HepG2 (cell line): ENCODE data around the gene INO80B. TPM values are rescaled to one million over a fixed set of nuclear protein-coding genes. Genes with fewer than 3 reads are reported as not detected.

Source experiments
- E2F5 ChIP-seq: sonication (generic); formaldehyde crosslinking; conservative IDR thresholded peaks from 2 replicates; pipeline ENCODE4 v1.4.0; 2020; ENCODE audit warnings: missing genetic modification reagents
- FIP1L1 ChIP-seq: fragments of 200-400 bp; formaldehyde crosslinking; IDR thresholded peaks from 2 replicates; pipeline ENCODE4 v1.6.1; 2018; ENCODE audit warnings: low read depth, mild to moderate bottlenecking, low read length, moderate library complexity, borderline replicate concordance; ENCODE audit not compliant: insufficient read depth
- HNRNPLL ChIP-seq: fragments of 200-400 bp; formaldehyde crosslinking; IDR thresholded peaks from 2 replicates; pipeline ENCODE4 v1.6.1; 2017; ENCODE audit warnings: mild to moderate bottlenecking, low read depth, low read length; ENCODE audit not compliant: poor library complexity, severe bottlenecking
- JUN ChIP-seq: sonication (generic); formaldehyde crosslinking; IDR thresholded peaks from 2 replicates; pipeline ENCODE4 v1.4.0; 2020; ENCODE audit warnings: mild to moderate bottlenecking, missing genetic modification reagents
- MAF1 ChIP-seq: sonication (generic); formaldehyde crosslinking; IDR thresholded peaks from 2 replicates; pipeline ENCODE4 v1.5.0; 2020; ENCODE audit warnings: missing genetic modification reagents, borderline replicate concordance
- MXI1 ChIP-seq: IDR thresholded peaks from 3 replicates; pipeline ENCODE4 v1.6.1; 2012; ENCODE audit warnings: low read depth, low read length, inconsistent platforms, borderline replicate concordance
- REL ChIP-seq: sonication (generic); formaldehyde crosslinking; conservative IDR thresholded peaks from 2 replicates; pipeline ENCODE4 v1.8.0; 2022; ENCODE audit warnings: mild to moderate bottlenecking, missing genetic modification reagents, moderate library complexity
- TOPORS ChIP-seq: sonication (generic); formaldehyde crosslinking; IDR thresholded peaks from 2 replicates; pipeline ENCODE4 v1.8.0; 2023; ENCODE audit warnings: mild to moderate bottlenecking, missing genetic modification reagents
- ZFAT ChIP-seq: sonication (generic); formaldehyde crosslinking; conservative IDR thresholded peaks from 2 replicates; pipeline ENCODE4 v1.8.1; 2023; ENCODE audit warnings: missing genetic modification reagents, inconsistent platforms
- ZNF253 ChIP-seq: sonication (generic); formaldehyde crosslinking; IDR thresholded peaks from 2 replicates; pipeline ENCODE4 v1.8.0; 2022; ENCODE audit warnings: mild to moderate bottlenecking, missing genetic modification reagents, borderline replicate concordance
- ZNF563 ChIP-seq: sonication (generic); formaldehyde crosslinking; IDR thresholded peaks from 2 replicates; pipeline ENCODE4 v1.8.0; 2022; ENCODE audit warnings: mild to moderate bottlenecking, moderate library complexity, missing genetic modification reagents
- polyA plus RNA-seq, 8 experiments: library from polyadenylated mRNA; depleted of rRNA in 3 of 8; stranded (reverse) in 7 of 8; unstranded in 1 of 8; fragments of >200 nt; fragmentation: Illumina TruSeq in 4 of 8; extraction: Trizol in 4 of 8; gene quantifications; 2 replicates each; pipeline versions ENCODE4 v1.2.1 to v1.2.3, GENCODE V29; 2011 to 2016; ENCODE audit warnings: low read depth in 4 of 8, missing spikeins in 1 of 8, mixed read lengths in 1 of 8; ENCODE audit not compliant: insufficient read depth in 1 of 8
- total RNA-seq, 5 experiments: library from RNA; depleted of rRNA; stranded (reverse); fragments of >200 nt; fragmentation: Illumina TruSeq; extraction: Trizol; gene quantifications; 2 replicates each; pipeline ENCODE4 v1.2.3, GENCODE V29; 2016; ENCODE audit warnings: low read depth in 1 of 5
- TF ChIP-seq, protein P1 (sequence below): sonication (generic); formaldehyde crosslinking; IDR thresholded peaks from 2 replicates; pipeline ENCODE4 v1.5.0; 2020; ENCODE audit warnings: mild to moderate bottlenecking, missing genetic modification reagents
- TF ChIP-seq, protein P2 (sequence below): sonication (generic); formaldehyde crosslinking; IDR thresholded peaks from 2 replicates; pipeline ENCODE4 v1.8.0; 2022; ENCODE audit warnings: missing genetic modification reagents, mild to moderate bottlenecking, moderate library complexity, borderline replicate concordance
- TF ChIP-seq, protein P3 (sequence below): sonication (generic); formaldehyde crosslinking; IDR thresholded peaks from 2 replicates; pipeline ENCODE4 v1.5.1; 2020; ENCODE audit warnings: mild to moderate bottlenecking, missing genetic modification reagents, borderline replicate concordance
- TF ChIP-seq, protein P4 (sequence below): sonication (generic); formaldehyde crosslinking; IDR thresholded peaks from 2 replicates; pipeline ENCODE4 v1.5.0; 2020; ENCODE audit warnings: missing genetic modification reagents
- TF ChIP-seq, protein P5 (sequence below): sonication (generic); formaldehyde crosslinking; IDR thresholded peaks from 2 replicates; pipeline ENCODE4 v1.4.0; 2020; ENCODE audit warnings: missing genetic modification reagents

Gene INO80B
- total and polyA plus RNA-seq, 2 of the 13 experiments (the other 11 are each of a cell fraction or from before 2014, with no cell fraction given) = 6.2 to 14.5 TPM

DNA sequence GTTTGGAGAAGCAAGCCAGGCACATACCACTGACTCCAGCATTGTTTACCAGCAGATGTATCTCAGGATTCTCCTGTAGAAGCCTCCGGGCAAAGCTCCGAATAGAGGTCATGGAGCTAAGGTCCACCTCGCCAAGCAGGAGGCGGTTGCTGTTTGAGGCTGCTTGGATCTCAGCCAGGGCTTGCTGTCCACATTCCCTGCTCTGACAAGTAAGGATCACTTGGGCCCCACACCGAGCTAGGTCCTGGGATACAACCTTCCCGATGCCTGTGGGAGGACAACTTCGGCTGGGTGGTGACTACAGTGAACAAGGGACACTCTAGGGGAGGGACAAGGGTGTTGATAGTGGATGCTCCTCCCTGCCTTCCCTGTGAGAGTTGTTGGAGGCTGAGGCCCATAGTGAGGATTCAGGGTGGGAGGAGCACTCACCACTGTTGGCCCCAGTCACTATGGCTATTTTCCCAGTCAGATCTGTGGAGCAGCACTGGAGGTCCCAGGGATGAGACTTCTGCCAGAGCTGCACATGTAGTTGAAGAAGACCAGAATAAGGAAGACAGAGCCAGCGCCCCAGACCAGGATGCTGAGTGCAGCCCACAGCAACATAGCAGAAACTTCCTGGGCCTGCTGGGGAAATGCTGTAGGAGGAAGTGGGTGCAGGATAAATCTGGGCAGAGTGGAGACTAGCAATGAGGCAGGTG is 41.7 kb upstream of the INO80B start (continued):
- TF ChIP-seq TOPORS (CRISPR knock-in tag) = no peak
- no peak for TF ChIP-seq ZFAT (CRISPR knock-in tag)
- TF ChIP-seq MXI1 = no peak; the same call in 2 of the 3 replicates
- TF ChIP-seq, protein P1, sequence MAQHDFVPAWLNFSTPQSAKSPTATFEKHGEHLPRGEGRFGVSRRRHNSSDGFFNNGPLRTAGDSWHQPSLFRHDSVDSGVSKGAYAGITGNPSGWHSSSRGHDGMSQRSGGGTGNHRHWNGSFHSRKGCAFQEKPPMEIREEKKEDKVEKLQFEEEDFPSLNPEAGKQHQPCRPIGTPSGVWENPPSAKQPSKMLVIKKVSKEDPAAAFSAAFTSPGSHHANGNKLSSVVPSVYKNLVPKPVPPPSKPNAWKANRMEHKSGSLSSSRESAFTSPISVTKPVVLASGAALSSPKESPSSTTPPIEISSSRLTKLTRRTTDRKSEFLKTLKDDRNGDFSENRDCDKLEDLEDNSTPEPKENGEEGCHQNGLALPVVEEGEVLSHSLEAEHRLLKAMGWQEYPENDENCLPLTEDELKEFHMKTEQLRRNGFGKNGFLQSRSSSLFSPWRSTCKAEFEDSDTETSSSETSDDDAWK = no peak
- no peak for TF ChIP-seq ZNF253 (CRISPR knock-in tag)
- no peak for TF ChIP-seq REL (CRISPR knock-in tag)
- 0 out of 2 replicates have a peak, but pooled peaks have one; percentile 61 for TF ChIP-seq FIP1L1
- TF ChIP-seq, protein P2, sequence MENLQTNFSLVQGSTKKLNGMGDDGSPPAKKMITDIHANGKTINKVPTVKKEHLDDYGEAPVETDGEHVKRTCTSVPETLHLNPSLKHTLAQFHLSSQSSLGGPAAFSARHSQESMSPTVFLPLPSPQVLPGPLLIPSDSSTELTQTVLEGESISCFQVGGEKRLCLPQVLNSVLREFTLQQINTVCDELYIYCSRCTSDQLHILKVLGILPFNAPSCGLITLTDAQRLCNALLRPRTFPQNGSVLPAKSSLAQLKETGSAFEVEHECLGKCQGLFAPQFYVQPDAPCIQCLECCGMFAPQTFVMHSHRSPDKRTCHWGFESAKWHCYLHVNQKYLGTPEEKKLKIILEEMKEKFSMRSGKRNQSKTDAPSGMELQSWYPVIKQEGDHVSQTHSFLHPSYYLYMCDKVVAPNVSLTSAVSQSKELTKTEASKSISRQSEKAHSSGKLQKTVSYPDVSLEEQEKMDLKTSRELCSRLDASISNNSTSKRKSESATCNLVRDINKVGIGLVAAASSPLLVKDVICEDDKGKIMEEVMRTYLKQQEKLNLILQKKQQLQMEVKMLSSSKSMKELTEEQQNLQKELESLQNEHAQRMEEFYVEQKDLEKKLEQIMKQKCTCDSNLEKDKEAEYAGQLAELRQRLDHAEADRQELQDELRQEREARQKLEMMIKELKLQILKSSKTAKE (CRISPR knock-in tag) = no peak
- TF ChIP-seq, protein P3, sequence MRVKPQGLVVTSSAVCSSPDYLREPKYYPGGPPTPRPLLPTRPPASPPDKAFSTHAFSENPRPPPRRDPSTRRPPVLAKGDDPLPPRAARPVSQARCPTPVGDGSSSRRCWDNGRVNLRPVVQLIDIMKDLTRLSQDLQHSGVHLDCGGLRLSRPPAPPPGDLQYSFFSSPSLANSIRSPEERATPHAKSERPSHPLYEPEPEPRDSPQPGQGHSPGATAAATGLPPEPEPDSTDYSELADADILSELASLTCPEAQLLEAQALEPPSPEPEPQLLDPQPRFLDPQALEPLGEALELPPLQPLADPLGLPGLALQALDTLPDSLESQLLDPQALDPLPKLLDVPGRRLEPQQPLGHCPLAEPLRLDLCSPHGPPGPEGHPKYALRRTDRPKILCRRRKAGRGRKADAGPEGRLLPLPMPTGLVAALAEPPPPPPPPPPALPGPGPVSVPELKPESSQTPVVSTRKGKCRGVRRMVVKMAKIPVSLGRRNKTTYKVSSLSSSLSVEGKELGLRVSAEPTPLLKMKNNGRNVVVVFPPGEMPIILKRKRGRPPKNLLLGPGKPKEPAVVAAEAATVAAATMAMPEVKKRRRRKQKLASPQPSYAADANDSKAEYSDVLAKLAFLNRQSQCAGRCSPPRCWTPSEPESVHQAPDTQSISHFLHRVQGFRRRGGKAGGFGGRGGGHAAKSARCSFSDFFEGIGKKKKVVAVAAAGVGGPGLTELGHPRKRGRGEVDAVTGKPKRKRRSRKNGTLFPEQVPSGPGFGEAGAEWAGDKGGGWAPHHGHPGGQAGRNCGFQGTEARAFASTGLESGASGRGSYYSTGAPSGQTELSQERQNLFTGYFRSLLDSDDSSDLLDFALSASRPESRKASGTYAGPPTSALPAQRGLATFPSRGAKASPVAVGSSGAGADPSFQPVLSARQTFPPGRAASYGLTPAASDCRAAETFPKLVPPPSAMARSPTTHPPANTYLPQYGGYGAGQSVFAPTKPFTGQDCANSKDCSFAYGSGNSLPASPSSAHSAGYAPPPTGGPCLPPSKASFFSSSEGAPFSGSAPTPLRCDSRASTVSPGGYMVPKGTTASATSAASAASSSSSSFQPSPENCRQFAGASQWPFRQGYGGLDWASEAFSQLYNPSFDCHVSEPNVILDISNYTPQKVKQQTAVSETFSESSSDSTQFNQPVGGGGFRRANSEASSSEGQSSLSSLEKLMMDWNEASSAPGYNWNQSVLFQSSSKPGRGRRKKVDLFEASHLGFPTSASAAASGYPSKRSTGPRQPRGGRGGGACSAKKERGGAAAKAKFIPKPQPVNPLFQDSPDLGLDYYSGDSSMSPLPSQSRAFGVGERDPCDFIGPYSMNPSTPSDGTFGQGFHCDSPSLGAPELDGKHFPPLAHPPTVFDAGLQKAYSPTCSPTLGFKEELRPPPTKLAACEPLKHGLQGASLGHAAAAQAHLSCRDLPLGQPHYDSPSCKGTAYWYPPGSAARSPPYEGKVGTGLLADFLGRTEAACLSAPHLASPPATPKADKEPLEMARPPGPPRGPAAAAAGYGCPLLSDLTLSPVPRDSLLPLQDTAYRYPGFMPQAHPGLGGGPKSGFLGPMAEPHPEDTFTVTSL (CRISPR knock-in tag) = no peak
- no peak for TF ChIP-seq E2F5 (CRISPR knock-in tag)
- TF ChIP-seq ZNF563 (CRISPR knock-in tag) = no peak
- no peak for TF ChIP-seq HNRNPLL
- TF ChIP-seq, protein P4, sequence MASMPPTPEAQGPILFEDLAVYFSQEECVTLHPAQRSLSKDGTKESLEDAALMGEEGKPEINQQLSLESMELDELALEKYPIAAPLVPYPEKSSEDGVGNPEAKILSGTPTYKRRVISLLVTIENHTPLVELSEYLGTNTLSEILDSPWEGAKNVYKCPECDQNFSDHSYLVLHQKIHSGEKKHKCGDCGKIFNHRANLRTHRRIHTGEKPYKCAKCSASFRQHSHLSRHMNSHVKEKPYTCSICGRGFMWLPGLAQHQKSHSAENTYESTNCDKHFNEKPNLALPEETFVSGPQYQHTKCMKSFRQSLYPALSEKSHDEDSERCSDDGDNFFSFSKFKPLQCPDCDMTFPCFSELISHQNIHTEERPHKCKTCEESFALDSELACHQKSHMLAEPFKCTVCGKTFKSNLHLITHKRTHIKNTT = no peak
- TF ChIP-seq JUN (CRISPR knock-in tag) = no peak
- TF ChIP-seq, protein P5, sequence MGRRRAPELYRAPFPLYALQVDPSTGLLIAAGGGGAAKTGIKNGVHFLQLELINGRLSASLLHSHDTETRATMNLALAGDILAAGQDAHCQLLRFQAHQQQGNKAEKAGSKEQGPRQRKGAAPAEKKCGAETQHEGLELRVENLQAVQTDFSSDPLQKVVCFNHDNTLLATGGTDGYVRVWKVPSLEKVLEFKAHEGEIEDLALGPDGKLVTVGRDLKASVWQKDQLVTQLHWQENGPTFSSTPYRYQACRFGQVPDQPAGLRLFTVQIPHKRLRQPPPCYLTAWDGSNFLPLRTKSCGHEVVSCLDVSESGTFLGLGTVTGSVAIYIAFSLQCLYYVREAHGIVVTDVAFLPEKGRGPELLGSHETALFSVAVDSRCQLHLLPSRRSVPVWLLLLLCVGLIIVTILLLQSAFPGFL = no peak
- TF ChIP-seq MAF1 (CRISPR knock-in tag) = no peak
